GM21737 (cell line): ENCODE results near the gene TNS3.

Source experiments
- ATAC-seq: cut with Tn5 transposase; IDR thresholded peaks from one replicate; pipeline ENCODE4 v1.9.1; 2021; ENCODE audit warnings: mild to moderate bottlenecking, moderate library complexity; ENCODE audit not compliant: unreplicated experiment

Gene TNS3

DNA sequence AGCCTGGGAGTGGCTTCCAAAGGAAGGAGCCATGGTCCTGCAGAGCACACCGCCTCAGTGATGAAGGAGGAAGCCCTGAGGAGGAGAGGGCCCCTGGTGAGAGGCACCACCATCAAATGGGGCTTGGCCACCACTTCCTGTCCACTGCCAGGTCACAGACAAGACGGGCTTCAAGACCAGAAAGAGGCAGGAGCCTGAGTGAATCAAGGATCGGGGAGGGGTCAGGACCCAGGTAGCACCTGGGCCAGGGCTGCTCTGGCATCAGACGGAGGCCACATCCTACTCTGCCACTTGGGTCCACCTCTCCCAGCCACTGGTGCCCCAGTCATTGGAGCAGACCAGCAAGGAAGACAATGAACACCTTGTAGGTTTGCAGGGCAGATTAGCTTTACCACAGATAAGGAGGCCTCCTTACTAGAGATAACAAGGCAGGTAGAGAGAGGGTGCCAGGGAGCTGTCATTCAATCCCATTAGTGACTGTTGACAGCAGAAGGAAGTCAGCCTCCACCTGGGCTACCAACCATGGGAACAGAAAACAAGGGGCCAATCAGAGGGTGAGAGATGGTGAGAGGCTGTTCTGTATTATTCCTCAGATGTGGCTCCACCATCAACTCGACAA lies 143.4 kb downstream of the TNS3 start:
- ATAC-seq: no peak

DNA sequence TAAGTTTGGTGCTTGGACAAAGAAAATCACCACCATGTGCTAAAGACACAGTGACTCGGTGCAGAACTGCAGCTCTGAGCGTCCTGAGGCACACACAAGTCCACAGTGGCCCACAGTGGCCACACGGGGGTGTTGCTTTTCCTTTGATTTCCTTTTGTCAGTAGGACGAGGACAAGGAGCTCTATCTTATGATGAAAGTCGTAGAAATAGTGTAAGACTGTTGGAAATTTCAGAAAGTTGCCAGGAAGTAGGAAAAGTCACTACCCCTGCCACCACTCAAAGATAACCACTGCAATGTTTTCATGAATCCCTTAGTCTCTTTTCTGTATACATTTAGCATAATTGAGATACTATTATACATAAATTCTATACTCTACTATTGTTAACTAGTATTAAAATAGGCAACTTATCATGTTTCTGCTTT lies 146.0 kb downstream of the TNS3 start:
- ATAC-seq: no peak

DNA sequence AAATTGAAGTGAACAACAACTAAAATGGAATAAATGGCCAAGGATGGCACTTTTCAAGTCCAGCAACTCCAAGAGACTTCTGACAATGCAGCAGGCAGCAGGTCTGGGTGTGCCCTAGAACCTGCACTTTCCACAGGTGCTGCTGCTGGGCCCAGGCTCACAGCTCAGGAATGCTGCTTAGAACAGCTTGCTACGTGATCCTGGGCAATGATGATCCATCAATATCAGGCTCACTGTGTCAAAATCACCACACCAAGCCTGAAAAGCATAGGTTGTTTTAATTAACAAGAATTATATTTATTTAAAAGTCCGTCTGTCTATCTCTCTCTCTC lies 148.4 kb downstream of the TNS3 start:
- ATAC-seq: no peak

DNA sequence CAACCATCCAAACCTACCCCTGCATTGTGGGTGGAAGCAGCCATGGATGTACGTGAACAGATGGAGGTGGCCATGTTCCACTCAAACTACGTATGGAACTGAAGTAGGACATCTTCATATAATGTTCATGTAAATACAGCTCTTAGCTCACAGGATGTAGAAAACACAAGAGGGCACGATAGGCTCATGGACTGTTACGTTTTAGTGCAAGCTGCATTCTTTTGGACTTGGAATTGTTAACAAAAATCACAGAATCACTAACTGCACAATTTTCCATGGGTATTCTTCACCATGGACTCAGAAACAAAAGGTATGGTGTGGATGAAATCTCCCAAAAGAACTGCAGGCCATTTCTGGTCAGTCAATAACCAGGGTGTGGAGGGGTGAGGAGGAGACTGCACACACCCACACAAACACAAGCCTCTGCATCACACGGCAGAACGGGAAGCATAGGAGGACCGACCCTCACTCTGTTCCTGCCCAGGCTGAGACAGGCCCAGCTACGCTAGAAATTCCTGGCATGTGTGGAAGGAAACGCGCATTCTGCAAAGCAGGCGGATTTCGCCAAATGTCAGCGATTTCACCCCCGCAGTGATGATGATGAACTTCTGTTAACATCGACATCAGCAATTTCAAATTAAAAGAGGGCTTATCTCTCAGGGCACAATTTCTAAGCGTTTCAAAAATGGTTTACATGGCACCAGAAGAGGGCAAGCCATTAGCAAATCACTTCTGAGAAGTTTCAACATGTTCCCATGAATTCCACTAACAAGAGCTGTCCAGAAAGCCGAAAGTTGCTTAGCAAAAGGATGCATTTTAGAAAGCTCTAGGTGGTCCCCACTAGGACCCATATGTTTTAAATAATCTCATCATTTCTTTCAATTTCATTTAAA lies 149.0 kb downstream of the TNS3 start:
- no peak for ATAC-seq

DNA sequence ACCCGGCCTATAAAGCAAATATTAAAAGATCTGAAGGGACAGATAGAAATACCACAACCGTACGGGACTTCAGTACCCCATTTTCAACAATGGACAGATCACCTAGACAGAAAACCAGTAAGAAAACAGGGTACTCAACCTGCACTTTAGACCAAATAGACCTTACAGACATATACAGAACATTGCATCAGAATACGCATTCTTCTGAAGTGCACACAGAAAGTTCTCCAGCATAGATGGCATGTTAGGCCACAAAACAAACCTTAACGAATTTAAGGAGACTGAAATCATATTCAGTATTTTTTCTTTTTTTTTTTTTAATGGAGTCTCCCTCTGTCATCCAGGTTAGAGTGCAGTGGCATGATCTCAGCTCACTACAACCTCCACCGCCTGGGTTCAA lies 151.5 kb downstream of the TNS3 start:
- no peak for ATAC-seq

DNA sequence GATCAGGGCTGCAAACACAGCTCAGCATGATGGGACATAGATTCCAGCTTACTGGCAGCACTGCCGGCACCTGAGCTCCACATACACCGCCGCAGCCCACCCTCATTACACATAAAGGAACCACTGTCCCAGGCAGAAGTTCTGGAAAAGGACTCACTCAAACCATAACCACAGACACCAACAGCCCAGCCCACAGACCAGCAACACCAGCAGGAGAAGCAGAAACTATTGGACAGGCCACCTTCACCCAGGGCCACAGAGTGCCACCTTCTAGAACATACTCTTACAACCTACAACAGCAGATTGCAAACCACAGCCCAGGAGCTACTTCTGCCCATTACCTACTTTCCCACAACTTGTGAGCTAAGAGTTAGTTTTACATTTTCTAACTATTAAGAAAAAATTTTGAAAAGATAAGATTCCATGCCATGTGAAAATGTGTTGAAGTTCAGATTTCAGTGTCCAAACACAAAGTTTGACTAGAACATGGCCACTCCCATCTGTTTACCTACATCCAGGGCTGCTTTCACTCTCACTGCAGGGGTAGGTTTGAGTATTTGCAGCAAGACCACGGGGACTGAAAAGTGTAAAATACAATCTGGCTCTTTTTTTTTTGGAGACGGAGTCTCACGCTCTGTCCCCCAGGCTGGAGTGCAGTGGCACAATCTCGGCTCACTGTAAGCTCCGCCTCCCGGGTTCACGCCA lies 153.0 kb downstream of the TNS3 start:
- no peak for ATAC-seq

DNA sequence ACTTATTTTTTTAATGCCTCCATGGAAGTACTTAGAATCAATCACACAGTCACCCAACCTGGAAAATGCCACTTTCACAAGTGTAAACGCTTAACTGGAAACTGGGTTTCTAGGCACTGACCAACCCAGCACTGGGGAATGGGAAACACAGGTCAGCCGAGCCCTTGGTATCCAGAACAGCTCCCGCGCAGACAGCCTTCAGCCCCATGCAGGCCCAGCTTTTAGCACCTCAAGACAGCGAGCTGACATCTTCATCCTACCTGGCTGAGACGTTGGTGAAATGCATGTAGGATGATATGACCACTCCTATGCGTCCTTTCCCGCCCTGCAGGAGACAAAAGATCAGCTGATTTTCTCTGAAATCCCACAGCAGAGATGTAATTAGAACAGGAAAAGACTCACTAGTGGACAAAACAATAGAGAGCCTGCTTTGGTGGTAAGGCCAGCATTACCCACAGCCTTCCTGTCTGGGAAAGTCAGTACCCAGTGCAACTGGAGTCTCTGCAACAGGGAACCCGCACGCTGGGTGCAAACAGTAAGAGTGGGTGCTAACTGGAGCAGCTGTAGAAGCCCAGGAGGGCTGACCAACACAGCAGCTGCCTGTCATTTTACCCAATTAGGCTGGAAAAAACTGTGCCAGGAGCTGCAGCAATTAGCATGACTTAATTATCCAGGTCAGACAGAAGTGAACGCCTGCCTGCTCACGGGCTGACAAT lies 153.7 kb downstream of the TNS3 start:
- no peak for ATAC-seq

DNA sequence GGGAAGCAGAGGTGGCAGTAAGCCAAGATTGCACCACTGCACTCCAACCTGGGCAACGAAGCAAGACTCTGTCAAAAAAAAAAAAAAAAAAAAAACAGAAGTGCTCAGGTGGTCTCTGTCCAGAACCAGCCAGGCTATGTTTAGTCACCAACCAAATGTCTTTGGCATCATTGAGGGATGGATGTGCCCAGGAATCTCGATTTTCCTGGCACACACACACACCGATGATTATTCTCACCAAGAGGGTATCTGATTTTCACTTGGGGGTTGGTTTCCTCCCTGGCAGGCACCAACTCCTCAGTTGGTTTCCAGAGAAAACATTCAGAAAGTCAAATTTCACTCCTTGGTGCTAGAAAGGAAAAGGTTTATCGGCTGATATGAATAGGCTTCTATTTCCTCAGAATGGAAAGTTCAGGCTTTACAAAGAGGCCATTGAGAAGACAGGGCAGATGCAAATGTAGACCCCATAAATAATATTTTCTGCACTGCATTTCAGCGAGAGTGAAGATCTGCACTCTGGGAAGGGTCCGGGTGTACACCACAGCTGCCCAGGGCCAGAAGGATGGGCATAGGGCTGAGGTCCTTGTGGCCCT lies 154.8 kb downstream of the TNS3 start:
- no peak for ATAC-seq

DNA sequence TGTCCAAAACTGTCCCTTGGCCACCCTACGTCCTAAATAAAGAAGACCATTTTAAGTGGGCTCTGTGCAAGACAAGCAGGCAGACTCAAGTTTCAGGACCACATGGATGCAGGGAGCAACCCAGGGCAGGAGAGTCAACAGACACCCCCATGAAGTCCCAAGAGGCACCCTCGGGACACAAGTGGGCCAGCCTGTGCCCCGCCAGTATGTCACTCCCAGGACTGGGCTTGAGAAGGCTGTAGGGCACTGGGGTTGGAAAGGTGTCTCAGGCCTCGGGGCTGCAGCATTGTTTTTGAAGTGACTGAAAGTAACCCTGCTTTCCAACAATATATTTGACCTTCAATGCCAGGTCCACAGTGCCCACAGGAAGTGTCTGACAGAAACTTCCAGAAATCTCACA lies 157.4 kb downstream of the TNS3 start:
- ATAC-seq: no peak

DNA sequence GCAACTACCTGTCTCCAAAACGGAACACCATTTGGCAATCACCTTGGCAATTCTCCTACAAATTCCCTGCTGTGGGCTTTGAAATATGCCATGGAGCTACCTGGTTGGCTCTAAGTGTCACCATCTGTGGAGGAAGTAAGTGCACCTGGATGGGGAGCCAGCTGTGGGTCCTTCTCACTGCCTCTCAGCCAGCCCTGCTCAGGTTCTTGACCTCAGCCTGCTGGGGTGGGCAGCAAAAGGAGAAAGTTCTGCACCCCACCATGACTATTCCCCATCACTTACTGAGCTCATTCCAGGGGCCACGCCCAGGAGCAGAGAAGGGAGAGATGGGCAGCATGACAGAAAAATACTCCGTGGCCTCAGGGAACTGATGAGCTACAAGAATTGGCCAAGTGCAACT lies 158.7 kb downstream of the TNS3 start:
- ATAC-seq: no peak

DNA sequence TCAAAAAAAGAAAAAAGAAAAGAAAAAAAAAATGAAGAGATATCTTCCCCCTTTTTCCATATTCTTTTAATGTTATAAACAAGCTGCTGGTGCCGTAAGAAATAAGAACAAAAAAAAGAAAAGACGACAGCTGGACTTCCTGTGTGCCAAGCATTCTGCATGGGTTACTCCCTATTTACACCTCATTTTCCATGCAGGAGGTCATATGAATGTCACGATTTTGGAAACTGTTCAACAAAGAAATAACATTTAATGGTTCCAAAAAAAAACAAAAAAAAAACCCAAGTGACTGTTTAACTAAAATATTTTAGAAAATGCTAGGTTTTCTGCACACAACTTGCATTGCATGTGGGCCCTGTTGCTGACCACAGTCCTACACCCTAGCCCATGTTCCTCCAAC lies 159.3 kb downstream of the TNS3 start:
- ATAC-seq: no peak

DNA sequence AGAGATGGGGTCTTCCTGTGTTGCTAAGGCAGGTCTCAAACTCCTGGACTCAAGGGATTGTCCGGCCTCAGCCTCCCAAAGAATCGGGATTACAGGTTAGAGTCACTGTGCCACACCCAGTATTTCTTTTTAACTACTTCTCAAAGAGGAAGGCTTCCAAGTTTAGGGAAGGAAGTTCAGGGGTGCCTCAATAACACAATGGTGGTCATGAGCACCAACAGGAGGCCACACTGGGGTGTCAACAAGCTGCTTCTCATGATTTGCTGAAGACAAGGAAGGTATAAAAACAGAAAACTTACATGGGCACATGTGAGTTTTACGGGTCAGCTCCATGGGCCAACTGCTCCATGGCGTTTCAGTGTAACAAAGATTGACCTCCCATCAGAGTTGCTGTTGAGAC lies 160.5 kb downstream of the TNS3 start:
- ATAC-seq: no peak

DNA sequence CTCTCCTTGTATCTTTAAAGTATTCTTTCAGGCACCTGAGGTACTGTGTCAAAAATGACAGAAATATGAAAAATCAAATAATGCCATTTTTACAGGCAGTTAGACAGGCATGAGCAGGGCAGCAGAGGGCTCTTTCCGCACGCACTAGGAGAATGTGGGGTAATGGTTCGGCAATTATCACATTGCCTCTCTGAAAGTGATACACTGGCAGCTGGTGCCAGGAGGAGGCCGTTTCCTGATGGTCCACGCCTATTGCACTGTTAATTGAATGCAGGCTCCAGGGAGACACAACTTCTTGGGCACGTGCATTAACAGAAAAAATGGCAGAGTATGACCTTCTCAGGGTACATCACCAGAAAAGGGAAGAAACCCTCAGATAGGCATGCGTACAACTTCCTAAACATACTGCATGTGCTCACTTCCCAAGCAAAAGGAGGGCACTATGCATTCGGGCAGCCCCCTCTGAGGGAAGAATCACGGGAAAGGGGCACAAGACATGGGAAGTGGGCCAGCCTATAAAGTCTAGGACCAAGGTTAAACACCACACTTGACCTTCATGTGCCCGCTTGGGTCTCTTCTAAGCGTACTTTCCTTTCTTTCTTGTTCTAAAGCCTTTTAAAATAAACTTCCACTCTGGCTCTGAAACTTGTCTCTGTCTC lies 161.7 kb downstream of the TNS3 start:
- no peak for ATAC-seq

DNA sequence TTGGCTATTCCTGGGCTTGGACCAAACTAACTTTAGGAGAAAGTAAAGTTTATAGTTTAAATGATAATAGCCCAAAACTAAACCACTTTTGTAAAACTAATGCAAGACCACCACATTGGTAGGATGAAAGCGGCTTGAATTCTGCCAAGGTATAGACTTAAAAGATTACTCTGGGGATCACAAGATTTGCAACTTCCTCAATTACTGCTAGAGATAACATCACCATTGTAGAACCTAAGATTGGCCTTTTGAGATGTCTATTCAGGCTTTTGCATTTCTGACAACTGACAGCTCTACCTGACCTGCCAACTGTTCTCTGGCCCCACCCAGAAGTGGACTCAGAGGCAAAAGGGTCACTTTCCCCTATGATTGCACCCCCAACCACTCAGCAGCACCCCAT lies 162.4 kb downstream of the TNS3 start:
- ATAC-seq: no peak

DNA sequence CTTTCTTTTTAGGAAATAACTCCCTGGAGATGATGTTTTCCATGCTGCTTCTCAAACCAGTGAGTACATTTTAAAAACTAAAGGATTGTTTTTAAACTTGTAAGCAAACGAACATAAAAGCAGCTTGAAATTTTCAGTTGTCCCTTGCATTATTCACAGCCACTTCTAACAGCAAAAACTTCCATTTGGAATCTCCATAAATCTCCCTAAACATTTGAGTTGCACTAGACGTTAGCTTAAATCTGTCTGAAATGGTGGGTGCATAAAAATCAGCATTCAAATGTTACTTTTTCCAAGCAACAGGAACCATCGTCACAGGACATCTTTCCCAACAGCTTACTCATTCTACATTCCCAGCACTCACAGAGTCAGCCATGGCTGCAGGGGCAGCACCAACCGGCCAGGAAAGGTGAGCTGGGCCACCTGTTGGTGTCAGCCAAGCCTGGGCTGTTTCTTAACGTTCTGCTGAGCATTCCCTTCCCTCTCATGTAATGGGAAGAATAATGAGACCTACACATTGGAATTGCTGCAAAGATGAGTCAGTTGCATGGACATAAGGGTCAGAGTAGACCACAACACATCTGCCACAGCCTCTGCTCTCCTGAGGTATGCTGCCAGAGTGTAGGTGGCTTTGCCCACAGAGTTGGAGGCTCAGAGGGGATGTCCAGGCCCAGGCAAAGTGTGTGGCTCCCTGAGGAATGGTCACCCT lies 163.2 kb downstream of the TNS3 start:
- ATAC-seq: no peak

DNA sequence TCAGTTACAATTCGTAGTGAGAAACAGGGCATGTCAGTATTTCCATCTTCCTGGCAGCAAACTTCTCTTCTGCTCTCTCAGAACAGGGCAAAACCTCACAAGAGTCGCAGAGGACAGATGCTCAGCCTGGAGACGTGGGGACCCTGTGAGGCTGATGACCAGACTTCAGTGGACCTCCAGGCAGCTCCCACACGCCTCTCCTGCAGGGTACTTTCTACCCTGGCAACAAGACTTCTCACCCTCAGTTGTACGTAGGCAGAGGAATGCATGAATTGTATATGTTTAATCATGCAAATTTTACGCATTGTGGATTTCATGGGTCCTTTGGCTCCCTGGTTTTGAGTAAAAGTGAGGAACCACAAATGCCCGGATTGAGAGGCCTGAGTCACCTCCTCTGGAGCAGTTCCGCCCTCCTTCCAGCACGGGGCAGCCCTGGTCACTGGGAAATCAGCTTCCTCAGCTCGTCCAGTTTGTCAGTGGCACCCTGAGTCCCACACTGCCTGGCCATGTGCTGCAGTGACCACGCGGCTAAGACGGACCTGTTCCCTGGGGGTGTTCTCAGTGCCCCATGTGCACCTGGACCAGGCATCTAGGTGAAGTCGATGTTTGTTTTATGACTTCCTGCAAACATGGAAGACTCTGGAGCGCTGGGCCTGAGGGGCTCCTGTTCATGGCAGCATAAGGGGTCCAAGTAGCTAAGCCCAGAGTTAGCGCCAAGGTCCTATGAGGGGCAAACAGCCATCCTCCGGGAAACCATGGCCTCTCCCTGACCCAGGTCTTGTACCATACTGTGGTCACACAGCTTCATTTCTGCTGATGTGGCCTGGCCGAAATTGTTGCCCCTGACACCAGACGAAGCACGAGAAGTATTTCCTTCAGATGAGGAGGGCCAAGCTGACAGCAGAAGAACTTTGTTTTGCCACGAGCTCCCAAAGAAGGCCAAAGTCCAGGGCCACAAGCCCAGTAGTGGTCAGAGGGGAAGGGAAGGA lies 165.1 kb downstream of the TNS3 start:
- ATAC-seq: no peak

DNA sequence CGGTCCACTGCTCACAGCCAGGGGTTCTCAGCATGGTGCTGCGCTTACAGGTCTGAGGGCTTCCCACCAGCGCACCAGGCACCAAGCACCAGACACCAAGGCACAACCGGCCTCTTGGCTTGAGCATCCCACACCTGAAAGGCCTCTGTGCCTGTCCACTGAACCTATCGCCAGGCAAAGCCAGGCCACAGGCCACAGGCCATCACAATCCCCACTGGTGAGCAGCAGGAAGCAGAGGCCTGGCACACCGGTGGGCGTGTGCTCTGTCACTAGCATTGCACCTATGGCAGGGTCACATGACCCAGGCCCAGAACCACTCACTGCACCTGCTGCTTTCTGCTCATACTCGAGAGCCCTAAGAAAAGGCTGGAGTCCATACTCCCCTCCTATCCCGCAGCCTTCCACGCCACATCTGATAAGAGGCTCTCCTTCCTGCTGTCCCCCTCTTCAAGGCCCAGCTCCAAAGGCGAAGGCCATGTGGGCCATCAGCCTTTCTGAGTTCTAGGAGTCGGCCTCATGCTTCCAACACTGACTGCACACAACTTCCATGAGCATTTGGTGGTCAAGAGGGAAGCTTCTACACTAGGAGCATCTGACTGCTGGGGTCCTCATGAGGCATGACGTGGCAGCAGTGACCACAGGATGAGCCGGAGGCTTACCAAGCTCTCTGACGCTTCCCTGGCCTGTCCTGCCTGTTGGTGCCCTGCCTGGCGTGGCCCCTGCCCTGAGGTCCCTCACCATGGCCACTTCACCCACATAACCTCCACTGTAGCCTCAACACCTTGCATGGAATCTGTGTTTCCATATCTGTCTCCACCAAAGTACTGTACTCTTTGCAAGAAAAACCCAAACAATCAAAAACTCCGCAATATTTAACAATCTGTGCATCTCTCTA lies 166.3 kb downstream of the TNS3 start:
- no peak for ATAC-seq
